Amygdala (tissue), 56 donors: Measurements from ENCODE around the gene DNAH12.
"Not testable (repeated sequence)": the region's sequence is repeated elsewhere in the genome, so short reads cannot be mapped to it uniquely, and the experiment has no call there.

Experiments used
- DNase-seq, 56 donors: peaks; one replicate each; lab custom pipeline; 2025; lab: John Stamatoyannopoulos, UW

Gene DNAH12

GRCh38 chr3:57331078-57331610 lies 213.0 kb downstream of the DNAH12 start:
- DNase-seq: no peak

GRCh38 chr3:57326498-57326897 lies 217.6 kb downstream of the DNAH12 start:
- DNase-seq: not testable (repeated sequence)

- no peak for DNase-seq
Measured at GRCh38 chr3:57314204-57314603, 229.9 kb downstream of the DNAH12 start.

- no peak for DNase-seq
Measured at GRCh38 chr3:57309769-57310360, 234.3 kb downstream of the DNAH12 start.

- not testable (repeated sequence) for DNase-seq
Measured at GRCh38 chr3:57303520-57303919, 240.6 kb downstream of the DNAH12 start.

GRCh38 chr3:57298041-57298440 lies 246.1 kb downstream of the DNAH12 start:
- no peak for DNase-seq

- no peak for DNase-seq
Measured at GRCh38 chr3:57292897-57293526, 251.1 kb downstream of the DNAH12 start.

- no peak for DNase-seq
Measured at GRCh38 chr3:57292159-57292896, 251.8 kb downstream of the DNAH12 start, which contains the start of gene ASB14. Gene ASB14 (minus strand): TSS chr3:57292685. CDS start chr3:57292033, 652 bp downstream.

- no peak for DNase-seq
Measured at GRCh38 chr3:57288403-57288802, 255.7 kb downstream of the DNAH12 start.

GRCh38 chr3:57287205-57287604 lies 256.9 kb downstream of the DNAH12 start:
- DNase-seq: no peak

- no peak for DNase-seq
Measured at GRCh38 chr3:57283334-57283733, 260.8 kb downstream of the DNAH12 start.

- DNase-seq: no peak
Measured at GRCh38 chr3:57281715-57282114, 262.4 kb downstream of the DNAH12 start.

GRCh38 chr3:57279685-57280084 lies 264.5 kb downstream of the DNAH12 start:
- DNase-seq: no peak

- no peak for DNase-seq
Measured at GRCh38 chr3:57278237-57278636, 265.9 kb downstream of the DNAH12 start.

GRCh38 chr3:57275393-57275792 lies 268.8 kb downstream of the DNAH12 start:
- no peak for DNase-seq

GRCh38 chr3:57274845-57275244 lies 269.3 kb downstream of the DNAH12 start:
- no peak for DNase-seq

GRCh38 chr3:57268416-57268815 lies 275.7 kb downstream of the DNAH12 start:
- no peak for DNase-seq

- DNase-seq: no peak
Measured at GRCh38 chr3:57261929-57262328, 282.2 kb downstream of the DNAH12 start.

- DNase-seq: no peak
Measured at GRCh38 chr3:57261119-57261518, 283.0 kb downstream of the DNAH12 start.

GRCh38 chr3:57257678-57258077 lies 286.5 kb downstream of the DNAH12 start:
- no peak for DNase-seq

GRCh38 chr3:57256844-57257243 lies 287.3 kb downstream of the DNAH12 start:
- no peak for DNase-seq
